ENCODE data around the gene ADGRG1.

GRCh38 chr16:57693550-57693949 lies 65.1 kb downstream of the ADGRG1 start:
- TF ChIP-seq CTCF (IDR thresholded peaks at IDR 0.05) (no peak), POLR2A (IDR thresholded peaks at IDR 0.05) (no peak)

Data from uterus (tissue), 2 donors.